ENCODE data around the gene GPR153.
"Not testable (repeated sequence)": the region's sequence is repeated elsewhere in the genome, so short reads cannot be mapped to it uniquely, and the experiment has no call there.

Gene GPR153

DNA sequence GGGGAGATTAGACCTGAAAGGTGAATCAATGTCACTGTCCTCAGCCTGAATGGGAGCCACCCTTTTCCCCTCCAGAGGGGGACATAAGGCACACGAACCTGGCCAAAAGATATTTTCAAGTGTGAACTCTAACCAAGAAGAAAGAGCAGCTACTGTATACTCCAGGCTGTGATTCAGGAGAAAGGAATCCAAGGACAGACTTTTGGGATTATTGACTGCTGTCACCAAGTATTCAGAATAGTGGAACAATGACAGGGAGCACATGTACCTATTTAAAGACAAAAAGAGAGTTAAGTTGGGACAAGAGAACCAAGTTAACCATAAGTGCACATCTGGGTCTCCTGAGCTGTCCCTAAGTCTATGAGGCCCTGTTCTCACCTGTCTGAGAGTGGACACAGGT, 27.5 kb downstream of the GPR153 start:
- DNase-seq (ENCODE audit: low read depth, low spot score): no peak

DNA sequence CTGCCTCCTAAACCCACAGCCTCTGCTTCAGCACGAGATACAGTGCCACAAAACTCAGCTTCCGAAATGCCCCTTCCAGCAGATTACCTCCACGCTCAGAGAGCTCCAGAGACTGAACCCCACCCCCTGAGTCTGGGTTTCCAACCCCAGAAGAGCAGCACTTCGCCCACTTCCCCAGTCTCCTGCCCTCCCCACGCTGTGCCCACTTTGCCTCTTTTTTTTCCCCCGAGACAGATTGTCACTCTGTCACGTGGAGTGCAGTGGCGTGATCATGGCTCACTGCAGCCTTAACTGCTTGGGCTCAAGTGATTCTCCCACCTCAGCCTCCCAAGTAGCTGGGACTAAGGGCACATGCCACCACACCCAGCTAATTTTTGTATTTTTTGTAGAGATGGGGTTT, 35.2 kb downstream of the GPR153 start:
- DNase-seq (ENCODE audit: low read depth, low spot score): no peak

DNA sequence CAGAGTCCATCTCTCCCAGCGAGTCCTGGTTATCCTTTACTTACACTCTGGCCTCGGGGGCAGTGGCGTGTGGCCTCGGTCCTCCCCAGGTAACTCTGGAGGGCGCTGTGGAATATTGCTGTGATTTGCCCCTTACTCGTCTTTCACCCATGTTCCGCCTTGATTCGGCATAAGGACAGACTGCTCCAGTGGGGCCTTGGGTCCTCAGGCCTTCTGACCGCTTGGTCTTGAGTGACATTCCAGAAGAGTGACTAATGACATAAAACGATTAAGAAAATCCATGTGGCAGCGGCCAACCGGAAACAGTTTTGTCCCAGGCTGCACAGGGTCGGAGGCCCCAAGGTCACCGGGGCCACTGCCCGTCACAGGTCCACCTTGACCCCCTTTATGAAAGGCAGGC, 36.2 kb downstream of the GPR153 start:
- DNase-seq (ENCODE audit: low read depth, low spot score): no peak

DNA sequence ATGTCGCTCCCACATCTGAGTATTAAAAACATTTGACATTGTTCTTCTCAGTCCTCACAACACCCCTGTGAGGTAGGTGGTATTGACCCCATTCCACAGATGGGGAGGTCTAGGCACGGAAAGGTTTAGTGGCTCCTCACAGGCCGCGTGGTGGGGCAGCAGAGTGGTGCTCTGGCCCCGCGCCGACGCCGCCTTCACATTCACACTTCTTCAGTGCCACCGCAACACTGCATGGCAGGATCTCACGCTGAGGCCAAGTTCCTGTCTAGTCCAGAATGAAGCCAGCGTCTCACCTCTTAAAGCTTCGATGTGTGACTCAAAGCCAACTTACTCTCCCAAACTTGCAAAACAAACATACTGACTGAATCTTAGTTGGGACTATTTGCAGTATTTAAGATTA, 37.3 kb downstream of the GPR153 start:
- DNase-seq (ENCODE audit: low read depth, low spot score): no peak

DNA sequence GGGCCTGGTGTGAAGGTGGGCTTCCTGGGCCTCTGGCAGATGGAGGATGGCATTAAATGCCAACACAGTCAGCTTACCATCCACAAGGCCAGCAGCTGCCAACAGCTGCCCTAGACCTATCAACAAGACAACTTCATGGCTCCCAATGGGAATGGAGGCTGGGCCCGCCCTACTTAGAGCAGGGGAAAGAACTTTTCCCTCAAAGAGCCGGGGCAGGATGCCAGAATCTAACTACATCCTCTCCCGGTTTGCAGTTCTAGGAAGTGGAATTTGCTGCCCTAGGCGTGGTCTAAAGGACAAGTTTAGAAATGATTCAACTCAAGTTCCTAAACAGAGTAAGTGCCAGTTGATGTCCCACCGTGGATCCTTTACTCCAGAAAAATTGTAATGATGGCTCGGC, 38.3 kb downstream of the GPR153 start:
- no peak for DNase-seq (ENCODE audit: low read depth, low spot score)

DNA sequence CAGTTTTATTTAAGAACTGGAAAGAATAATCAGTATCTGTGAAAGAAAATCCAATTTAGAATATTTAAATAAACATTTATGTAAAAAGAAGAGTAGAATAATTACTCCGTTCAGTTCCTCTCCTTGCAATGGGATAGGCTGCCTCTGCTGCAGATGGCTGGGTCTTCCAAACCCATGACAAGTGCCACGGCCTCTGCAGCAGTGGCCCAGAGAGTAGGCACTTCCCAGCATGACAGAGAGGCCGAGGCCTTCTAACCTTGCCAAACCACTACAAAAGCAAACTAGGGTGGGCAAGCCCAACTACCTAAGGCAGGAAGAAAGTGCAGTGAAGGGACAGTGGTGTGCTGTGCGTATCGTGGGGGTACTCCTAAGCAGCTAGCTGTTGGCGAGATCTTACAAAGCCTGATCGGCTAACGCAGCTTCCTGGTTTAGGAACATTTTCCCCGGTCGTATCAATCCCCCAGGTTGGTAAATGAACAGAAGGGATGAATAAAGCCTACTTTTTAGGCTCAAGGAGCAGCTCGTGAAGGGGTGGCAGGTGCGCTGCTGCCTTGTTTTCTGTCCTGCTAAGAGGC, 39.6 kb downstream of the GPR153 start:
- DNase-seq (ENCODE audit: low read depth, low spot score): no peak

DNA sequence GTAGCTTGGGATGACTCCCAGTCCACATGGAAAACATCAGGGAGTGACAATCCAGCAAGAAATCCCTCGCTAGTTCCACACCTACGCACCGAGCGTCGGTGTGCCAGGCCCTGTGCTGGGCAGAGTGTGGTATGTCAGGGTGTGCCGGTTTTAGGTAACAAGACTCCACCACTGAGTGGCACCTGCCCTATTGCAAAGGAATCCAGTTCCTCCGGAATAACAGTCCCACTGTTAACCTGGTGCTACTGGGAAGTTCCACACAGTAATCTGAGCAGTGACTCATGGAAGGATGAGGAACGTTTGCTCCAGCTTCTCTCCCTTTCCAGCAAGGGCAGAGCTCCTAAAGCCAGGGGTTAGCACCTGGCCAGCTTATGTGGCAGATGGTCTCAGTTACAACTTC, 40.7 kb downstream of the GPR153 start:
- no peak for DNase-seq (ENCODE audit: low read depth, low spot score)

DNA sequence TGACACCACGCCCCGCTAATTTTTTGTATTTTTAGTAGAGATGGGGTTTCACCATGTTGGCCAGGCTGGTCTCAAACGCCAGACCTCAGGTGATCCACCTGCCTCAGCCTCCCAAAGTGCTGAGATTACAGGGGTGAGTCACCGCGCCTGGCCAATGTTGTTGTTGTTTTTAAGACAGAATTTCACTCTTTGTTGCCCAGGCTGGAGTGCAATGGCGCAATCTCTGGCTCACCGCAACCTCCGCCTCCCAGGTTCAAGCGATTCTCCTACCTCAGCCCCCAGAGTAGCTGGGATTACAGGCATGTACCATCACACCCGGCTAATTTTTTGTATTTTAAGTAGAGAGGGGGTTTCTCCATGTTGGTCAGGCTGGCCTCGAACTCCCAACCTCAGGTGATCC, 41.3 kb downstream of the GPR153 start:
- DNase-seq (ENCODE audit: low read depth, low spot score): not testable (repeated sequence)

DNA sequence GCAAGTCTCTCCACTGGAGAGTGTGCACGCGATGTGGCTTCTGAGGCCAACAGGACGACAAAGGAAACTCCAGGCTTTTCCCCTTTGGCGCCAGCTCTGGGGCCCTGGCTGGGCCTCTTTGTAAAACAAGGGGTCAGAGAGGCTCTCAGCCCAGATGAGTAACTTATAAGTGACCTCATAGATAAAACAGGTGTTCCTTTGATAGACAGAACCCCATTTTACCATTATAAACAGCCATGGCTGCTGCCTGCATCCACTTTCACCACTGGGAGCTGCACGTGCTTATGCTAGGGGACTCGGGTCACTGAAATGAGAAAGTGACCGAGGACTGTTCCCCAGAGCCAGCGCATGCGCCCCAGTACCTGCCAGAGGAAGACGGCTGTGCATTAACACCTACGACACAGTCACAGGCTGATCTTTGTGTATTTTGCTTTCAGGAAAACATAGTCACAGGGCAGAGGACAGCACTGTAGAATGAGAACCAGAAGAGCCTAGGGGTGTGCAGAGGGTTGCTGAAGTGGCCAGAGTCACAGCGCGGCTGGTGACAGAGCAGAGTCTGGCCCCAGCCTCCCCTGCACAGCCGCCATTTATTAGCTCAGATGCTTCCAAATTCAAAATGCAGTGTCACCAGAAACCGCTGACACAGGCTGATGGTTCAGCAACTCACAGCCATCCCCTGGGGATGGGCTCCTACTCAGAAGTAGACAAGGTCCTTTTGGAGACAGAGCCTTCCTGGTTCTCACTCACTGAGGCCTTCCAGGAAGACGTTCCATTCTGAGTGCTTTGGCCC, 42.3 kb downstream of the GPR153 start:
- no peak for DNase-seq (ENCODE audit: low read depth, low spot score)

DNA sequence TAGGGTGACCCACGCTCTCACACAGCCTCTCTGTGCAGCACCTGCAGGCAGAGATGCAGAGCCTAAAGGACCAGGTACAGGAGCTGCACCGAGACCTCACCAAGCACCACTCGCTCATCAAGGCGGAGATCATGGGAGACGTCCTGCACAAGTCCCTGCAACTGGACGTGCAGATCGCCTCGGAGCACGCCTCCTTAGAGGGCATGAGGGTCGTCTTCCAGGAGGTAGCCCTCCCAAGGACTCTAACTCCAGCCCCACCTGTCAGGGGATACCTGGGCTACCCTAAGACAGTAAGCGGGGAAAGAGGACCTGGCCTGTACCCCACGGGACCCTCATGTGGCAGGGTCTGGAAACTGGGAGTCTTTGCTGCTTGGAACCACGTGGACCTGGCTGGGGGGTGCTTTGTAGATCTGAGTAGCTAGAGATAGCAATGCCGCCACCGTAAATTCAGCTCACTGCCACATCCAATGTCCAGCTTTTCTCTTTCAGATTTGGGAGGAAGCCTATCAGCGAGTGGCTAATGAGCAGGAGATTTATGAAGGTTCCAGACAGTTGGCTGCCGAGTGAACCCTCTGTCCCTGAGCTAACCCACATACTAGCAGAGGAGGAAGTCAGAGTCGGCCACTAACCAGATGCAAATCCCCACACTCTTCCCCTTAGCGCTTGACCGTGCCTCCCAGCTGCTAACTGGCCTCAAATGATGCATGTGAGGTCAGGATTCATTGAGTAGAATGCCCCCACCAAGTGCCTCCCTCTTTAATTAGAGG, 48.5 kb downstream of the GPR153 start:
- DNase-seq (ENCODE audit: low read depth, low spot score): no peak

DNA sequence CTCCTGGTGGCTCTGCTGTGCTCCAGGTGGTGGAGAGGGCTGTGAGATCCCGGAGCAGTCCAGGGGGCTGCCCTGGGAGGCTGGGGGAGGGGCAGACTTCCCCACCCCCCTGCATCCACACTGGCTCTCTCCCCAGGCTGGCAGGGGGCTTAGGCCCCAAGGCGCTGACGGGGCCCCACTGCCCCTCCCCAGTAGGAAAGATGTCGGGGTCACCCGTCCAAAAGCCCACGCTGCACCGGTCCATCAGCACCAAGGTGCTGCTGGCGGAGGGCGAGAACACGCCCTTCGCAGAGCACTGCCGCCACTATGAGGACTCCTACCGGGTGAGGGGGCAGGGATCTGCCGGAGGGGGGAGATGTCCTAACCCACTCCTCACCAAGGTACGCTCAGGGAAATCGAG, 49.2 kb downstream of the GPR153 start:
- no peak for DNase-seq (ENCODE audit: low read depth, low spot score)

DNA sequence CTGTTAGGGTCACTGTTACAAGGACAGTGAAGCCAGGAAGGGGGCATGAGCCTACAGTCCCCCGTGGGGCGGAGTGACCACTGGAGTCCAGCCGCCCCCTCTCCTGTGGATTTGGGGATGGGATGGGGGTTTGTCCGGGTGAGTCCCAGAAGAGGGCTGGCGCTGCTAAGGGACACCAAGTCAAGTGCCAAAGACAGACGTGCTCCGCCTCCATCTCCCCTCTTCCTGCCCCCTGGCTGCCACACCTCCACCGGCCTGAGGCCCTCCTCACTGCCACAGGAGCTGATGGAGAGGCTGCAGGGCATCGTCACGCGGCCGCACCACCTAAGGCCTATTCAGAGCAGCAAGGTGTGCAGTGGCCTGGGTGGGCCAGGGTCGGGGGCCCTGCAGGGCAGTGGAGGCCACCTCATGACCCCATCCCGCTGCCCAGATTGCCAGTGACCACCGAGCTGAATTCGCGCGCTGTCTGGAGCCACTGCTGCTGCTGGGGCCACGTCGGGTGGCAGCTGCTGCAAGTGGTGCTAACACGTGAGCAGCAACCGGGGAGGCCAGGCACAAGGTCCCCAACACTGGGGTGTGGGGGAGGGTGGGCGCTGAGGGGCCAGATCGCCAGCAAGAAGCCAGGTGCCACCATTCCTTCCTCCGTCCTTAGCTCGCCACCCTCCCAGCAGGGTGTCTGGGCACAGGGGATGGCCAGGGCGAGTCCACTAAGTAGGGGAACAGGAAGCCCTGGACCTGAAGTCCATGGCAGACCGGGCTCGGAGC, 50.1 kb downstream of the GPR153 start:
- DNase-seq (ENCODE audit: low read depth, low spot score): no peak

DNA sequence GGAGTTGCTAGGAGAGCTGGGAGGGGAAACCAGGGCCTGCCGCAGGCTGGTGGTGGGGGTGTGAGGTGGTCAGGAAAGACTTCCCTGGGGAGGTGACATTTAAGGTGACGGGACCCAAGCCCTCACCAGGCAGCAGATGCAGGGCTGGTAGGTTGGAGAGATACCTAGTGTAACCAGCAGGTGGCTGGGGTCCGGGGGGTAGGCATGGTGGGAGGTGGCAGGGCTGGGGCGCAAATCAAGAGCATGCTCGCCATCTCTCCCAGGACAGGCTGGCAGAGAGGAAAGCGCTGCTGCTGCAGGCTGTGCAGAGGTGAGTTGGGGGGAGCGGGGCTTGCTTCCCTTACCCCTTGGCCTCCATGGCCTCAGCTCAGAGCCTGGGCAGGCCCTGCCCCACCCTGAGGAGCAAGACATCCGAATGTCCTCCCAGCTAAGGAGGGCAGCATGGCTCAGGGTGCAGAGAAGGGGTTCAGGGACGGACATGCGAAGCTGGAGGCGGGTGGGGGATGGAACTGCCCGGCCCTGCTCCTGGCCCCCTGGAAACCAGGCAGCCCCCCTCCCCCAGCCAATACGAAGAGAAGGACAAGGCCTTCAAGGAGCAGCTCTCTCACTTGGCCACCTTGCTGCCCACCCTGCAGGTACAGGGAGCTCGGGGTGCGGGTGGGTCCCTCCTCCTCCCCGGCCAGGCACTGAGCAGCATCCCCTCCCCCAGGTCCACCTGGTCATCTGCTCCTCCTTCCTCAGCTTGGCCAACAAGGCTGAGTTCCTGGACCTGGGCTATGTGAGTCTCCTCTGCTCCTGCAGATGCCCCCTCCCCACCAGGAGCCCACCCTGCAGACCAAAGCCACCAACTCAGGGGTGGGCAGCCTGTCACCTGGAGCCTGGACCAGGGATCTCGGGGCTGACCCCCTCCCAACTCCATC, 51.0 kb downstream of the GPR153 start:
- no peak for DNase-seq (ENCODE audit: low read depth, low spot score)

DNA sequence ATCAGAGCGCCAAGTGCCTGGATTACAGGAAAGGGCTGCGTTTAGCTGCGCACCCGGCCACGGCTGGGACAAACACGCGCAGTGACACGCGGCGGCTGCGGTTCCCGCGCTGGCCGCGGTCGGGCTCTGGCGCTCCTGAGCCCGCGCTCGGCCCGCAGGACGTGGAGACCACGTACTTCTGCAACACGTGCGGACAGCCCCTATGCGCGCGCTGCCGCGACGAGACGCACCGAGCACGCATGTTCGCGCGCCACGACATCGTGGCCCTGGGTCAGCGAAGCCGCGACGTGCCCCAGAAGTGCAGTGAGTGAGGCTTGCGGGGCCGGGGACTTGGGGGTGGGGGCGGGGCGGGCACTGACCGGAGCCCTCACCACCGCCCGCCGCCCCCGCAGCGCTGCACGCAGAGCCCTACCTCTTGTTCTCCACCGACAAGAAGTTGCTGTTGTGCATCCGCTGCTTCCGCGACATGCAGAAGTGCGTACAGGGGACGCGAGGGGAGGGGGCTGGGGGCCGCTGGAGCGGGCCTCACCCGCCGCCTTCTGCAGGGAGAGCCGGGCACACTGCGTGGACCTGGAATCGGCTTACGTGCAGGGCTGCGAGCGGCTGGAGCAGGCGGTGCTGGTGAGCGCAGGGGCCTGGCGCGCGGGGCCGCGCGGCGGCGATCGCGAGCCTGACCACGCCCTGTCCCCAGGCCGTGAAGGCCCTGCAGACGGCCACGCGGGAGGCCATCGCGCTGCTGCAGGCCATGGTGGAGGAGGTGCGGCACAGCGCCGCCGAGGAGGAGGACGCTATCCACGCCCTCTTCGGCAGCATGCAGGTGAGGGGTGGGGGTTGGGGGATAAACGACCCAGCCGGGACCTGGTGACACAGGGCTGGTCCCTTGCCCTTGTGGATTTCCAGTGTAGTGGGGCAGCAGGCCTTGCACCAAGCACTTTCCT, 51.9 kb downstream of the GPR153 start:
- no peak for DNase-seq (ENCODE audit: low read depth, low spot score)

DNA sequence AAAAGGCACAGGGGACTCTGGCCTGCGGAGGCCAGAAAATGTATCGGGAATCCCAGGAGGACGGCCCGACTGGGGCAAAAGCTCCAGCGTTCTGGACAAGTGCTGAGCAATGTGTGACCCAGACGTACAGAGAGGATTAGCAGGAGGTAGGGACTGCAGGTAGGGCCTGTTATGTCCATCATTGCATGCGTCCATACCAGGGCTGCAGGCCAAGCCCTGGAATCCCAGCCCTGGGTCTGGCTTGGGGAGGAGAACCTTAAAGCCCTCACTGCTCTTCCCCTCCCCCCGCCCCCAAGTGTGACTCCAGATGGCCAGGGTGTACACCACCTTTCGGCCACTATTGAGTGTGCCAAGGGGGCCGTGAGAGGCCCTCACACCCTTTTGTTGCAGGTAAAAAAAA, 53.0 kb downstream of the GPR153 start:
- DNase-seq (ENCODE audit: low read depth, low spot score): no peak

DNA sequence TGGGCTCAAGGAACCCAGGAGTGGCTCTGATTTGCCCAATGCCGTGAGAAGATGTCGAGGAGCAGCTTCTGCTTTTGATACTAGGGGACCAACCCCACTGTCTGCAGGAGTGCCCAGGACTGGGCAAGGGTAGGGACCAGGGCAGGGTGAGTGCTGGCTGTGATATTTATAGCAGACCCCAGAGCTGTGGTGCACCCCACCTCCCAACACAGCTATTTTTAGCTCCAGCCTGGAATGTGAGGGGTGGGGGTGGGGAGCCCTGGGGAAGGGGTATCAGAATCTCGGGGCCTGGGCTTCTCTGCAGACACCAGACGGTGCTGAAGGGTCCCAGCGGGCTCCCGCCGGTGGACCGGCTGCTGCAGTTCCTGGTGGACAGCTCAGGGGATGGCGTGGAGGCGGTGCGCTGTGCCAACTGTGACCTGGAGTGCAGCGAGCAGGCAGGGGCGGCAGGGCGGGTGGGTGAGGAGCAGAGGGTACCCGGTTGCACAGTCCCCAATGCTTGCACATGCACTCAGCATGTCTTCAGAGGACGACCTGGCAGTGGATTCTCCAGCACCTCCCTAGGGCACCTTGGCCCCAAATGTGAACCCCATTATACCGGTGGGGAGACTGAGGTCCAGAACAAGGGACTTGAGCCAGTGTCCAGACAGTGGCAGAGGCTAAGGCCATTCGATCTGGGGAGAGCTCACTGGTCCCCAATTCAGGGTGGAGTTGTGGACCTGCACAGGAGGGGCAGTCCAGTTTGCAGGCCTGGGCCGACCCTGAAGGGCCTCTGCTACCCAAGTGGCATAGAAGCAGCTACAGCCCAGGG, 53.6 kb downstream of the GPR153 start:
- no peak for DNase-seq (ENCODE audit: low read depth, low spot score)

DNA sequence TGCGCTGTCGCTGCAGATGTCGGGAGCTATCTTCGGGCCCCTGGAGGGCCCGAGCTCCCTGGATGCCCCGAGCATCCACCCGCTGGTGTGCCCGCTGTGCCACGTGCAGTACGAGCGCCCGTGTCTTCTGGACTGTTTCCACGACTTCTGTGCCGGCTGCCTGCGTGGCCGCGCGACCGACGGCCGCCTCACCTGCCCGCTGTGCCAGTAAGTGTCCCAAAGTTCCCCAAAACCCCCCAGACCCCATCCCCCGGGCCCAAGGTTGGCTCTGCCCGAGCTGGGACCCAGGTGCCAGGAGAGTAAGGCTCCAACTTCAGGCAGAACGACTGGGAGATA, 54.4 kb downstream of the GPR153 start:
- no peak for DNase-seq (ENCODE audit: low read depth, low spot score)

DNA sequence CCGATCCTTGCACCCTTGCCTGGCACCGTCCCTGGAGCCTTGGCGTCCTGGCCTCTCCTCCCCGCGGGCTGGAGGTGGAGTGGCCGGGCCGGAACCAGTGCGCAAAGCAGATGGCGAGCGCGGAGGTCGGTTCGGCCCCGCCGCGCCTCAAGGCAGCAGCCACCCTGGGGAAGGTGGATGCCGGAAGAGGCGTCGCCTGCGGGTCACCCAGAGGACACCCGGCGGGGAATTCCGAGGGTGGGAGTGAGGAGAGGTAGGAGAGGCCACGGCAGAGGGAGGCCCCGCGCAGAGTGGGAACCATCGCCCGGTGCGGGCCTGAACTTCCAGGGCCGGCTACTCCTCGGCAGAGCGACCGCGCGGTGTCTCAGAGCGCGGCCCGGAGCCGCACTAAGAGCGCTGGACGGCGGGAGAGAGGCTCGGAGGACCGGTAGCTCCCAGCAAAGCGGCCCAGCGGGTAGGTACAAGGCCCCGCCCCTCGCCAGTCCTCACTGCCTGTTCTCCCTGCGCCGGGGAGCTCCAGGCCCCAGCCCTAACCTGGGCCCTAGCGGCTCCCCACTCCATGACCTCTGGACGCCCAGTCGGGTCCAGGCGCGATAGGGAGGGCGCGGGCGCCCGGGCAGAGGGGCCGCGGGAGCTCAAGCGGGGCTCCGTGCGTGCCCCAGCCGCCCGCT, 54.9 kb downstream of the GPR153 start, which contains the start of gene RNF207:
Gene RNF207, plus strand, starts transcription at position 271 of the 671 bp plus-strand sequence. CDS start 417 bp downstream, outside the sequence.
- no peak for DNase-seq (ENCODE audit: low read depth, low spot score)
